Neural progenitor cell (in vitro differentiated cells): Measurements from ENCODE around the gene ALPK1.
A peak's percentile ranks its signal among the peaks of the same experiment; 100 is the strongest.

Experiments
- CTCF ChIP-seq: fragments of 200-600 bp; sonication (generic); IDR thresholded peaks from 2 replicates; pipeline ENCODE4 v1.5.1; 2017; ENCODE audit warnings: antibody characterized with exemption, mild to moderate bottlenecking
- EZH2 ChIP-seq: fragments of 200-600 bp; sonication (generic); IDR thresholded peaks from 2 replicates; pipeline ENCODE4 v1.6.1; 2017; ENCODE audit warnings: antibody characterized with exemption, mild to moderate bottlenecking, moderate library complexity

GRCh38 chr4:112266823-112267222, 30.3 kb upstream of the ALPK1 start:
- no peak for TF ChIP-seq EZH2
- peak; percentile 52 for TF ChIP-seq CTCF
